ENCODE data around the gene IP6K1. TPM values are rescaled to one million over a fixed set of nuclear protein-coding genes. Genes with fewer than 3 reads are reported as not detected.
A peak's percentile ranks its signal among the peaks of the same experiment; 100 is the strongest.

The IP6K1 gene
- total and polyA plus RNA-seq, 10 donors, result 8.6 to 56.0 (median 46.4) TPM

- H3K9me3 ChIP-seq, result no peaks in the 10 kb centered on the region
- WGBS, 5 donors, result 86 to 94% (median 92%) methylated on average over 7 of the region's 7 CpGs
- peak overlapping the region in 2 of 8 donors; percentile 31 to 46 for H3K27ac ChIP-seq
- intact Hi-C loops (cut with DNase I; ENCODE audit: low total_unique reads), result loop anchor here (5.0 kb wide), 1 partner anchor 138 kb away; no protein-coding TSS in a partner anchor
- no peaks in the 10 kb centered on the region for H3K27me3 ChIP-seq (replicated peaks in 1 of 7)
- no peak for DNase-seq
- peaks cover 0 to 38% (median 9%) of the 10 kb centered on the region in 6 donors for H3K4me1 ChIP-seq
- no peak overlapping the region for H3K4me3 ChIP-seq
- TF ChIP-seq POLR2AphosphoS5 (IDR thresholded peaks at IDR 0.05) (no peak), CTCF (IDR thresholded peaks at IDR 0.05 in 8 of 11, conservative IDR thresholded peaks at IDR 0.05 in 3 of 11) (no peak), POLR2A (IDR thresholded peaks at IDR 0.05) (no peak)
- peaks cover 0 to 98% (median 66%) of the 10 kb centered on the region in 6 donors for H3K36me3 ChIP-seq
Observed at GRCh38 chr3:49703956-49704355, 82.4 kb downstream of the IP6K1 start.

DNA sequence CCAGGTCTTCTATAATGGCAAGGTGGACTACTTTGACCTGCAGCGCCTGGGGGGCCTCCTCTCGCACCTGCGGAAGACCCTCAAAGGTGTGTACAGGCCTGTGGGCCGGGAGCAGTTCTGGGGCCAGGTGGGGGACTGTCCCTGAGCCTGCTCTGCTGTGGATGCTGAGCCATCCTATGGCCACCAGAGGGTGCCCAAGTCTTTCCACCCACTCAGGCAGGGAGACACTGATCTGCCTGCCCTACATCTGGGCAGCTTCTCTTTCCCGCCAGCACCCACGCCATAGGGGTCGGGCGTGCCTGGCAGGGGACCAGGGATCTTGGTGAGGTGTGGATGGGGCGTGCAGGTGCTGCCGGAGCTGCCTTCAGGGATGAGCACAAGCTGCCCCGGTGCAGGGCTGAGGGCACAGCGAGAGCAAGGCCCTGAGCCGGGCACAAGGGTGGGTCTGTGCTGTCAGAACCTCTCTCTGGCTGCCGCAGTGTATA is 82.9 kb downstream of the IP6K1 start:
- Histone ChIP-seq H3K4me1 (peaks cover 0 to 38% (median 9%) of the 10 kb centered on the region in 6 donors), H3K4me3 (no peak overlapping the region), H3K36me3 (peaks cover 0 to 98% (median 67%) of the 10 kb centered on the region in 6 donors), H3K9me3 (no peaks in the 10 kb centered on the region), H3K27ac (peak overlapping the region in 2 of 8 donors; percentile 31 to 46), H3K27me3 (replicated peaks in 1 of 7) (no peaks in the 10 kb centered on the region)
- TF ChIP-seq CTCF (IDR thresholded peaks at IDR 0.05 in 8 of 11, conservative IDR thresholded peaks at IDR 0.05 in 3 of 11), result peak; percentile 71 to 95 (median 86)
- TF ChIP-seq POLR2AphosphoS5 (IDR thresholded peaks at IDR 0.05), result peak; percentile 48 to 56 (median 54)
- no peak for TF ChIP-seq POLR2A (IDR thresholded peaks at IDR 0.05)
- 59 to 66% (median 63%) methylated on average over 10 to 14 of the region's 14 CpGs for WGBS, 5 donors
- intact Hi-C loops (cut with DNase I; ENCODE audit: low total_unique reads), result loop anchor here (5.0 kb wide), 1 partner anchor 139 kb away; no protein-coding TSS in a partner anchor
- DNase-seq, result peak; percentile 87

DNA sequence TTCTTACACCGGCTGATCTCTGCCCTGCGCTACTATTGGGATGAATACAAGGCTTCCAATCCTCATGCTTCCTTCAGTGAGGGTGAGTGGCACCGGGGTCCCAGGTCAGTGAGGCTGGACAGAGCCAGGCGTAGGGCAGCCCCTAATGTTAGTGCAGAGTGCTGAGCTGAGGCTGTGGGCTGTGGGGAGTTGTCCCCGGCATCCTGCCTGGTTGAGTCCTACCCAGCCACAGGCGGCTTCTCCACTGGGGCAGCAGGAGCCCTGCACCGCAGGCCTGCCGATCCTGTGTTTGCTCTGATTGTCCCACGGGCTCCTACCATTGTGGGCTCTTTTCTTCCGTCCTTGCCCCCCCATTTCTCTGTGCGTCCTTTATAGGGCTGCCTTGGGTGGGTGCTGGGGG is 83.7 kb downstream of the IP6K1 start:
- 91 to 94% (median 92%) methylated on average over 8 to 11 of the region's 11 CpGs for WGBS, 5 donors
- peaks cover 0 to 38% (median 9%) of the 10 kb centered on the region in 6 donors for H3K4me1 ChIP-seq
- TF ChIP-seq POLR2AphosphoS5 (IDR thresholded peaks at IDR 0.05), result no peak
- TF ChIP-seq POLR2A (IDR thresholded peaks at IDR 0.05), result no peak
- no peak for TF ChIP-seq CTCF (IDR thresholded peaks at IDR 0.05 in 8 of 11, conservative IDR thresholded peaks at IDR 0.05 in 3 of 11)
- H3K27me3 ChIP-seq (replicated peaks in 1 of 7), result no peaks in the 10 kb centered on the region
- H3K9me3 ChIP-seq, result no peaks in the 10 kb centered on the region
- intact Hi-C loops (cut with DNase I; ENCODE audit: low total_unique reads), result loop anchor here (5.0 kb wide), 1 partner anchor 140 kb away; no protein-coding TSS in a partner anchor
- H3K36me3 ChIP-seq, result peaks cover 0 to 99% (median 73%) of the 10 kb centered on the region in 6 donors
- no peak overlapping the region for H3K4me3 ChIP-seq
- H3K27ac ChIP-seq, result no peak overlapping the region
- DNase-seq, result no peak

DNA sequence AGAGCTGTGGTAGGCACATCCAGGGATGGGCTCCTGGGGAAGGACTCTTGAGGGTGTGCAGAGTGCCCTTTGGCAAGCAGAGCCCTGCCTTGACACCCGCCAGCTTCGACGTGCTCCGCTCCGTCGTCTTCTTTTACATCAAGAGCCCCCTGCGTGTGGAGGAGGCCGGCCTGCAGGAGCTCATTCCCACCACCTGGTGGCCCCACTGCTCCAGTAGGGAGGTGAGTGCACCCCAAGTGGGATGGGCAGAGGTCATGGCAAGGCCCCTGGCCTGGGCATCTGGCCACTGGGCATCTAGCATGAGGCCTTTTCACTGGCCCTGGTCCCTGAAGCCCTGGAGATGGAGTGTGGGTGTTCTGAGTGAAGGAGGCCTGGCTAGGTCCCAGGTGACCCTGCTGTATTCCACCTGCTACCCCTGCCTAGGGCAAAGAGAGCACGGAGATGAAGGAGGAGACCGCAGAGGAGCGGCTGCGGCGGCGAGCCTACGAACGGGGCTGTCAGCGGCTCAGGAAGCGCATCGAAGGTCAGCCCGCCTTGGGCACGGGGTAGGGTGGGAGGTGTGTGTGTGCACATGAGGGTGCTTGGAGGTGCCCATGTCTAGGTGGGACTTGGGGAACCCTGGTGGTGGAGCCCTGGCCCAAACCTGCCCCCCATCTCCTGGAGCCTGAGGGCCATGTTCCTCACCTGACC is 84.8 kb downstream of the IP6K1 start:
- no peak for DNase-seq
- TF ChIP-seq POLR2A (IDR thresholded peaks at IDR 0.05) (no peak), CTCF (IDR thresholded peaks at IDR 0.05 in 8 of 11, conservative IDR thresholded peaks at IDR 0.05 in 3 of 11) (peak in 4 of 11 experiments; percentile 11 to 32 (median 28)), POLR2AphosphoS5 (IDR thresholded peaks at IDR 0.05) (peak in 1 of 3 donors; percentile 41)
- Histone ChIP-seq H3K4me3 (no peak overlapping the region), H3K4me1 (peaks cover 0 to 32% (median 8%) of the 10 kb centered on the region in 6 donors), H3K9me3 (no peaks in the 10 kb centered on the region), H3K27me3 (replicated peaks in 1 of 7) (no peaks in the 10 kb centered on the region), H3K27ac (no peak overlapping the region), H3K36me3 (peaks cover 0 to 100% (median 73%) of the 10 kb centered on the region in 6 donors)
- intact Hi-C loops (cut with DNase I; ENCODE audit: low total_unique reads), result loop anchor here (5.0 kb wide), 1 partner anchor 141 kb away; no protein-coding TSS in a partner anchor
- 88 to 93% (median 89%) methylated on average over 20 to 21 of the region's 21 CpGs for WGBS, 5 donors
